RPMI8226 (cell line): ENCODE measurements around the gene TARBP1.
"Not testable (repeated sequence)": the region's sequence is repeated elsewhere in the genome, so short reads cannot be mapped to it uniquely, and the experiment has no call there.

Experiments
- DNase-seq: peaks from one replicate; pipeline ENCODE4 v3.0.0-alpha.2; 2015

The TARBP1 gene

DNA sequence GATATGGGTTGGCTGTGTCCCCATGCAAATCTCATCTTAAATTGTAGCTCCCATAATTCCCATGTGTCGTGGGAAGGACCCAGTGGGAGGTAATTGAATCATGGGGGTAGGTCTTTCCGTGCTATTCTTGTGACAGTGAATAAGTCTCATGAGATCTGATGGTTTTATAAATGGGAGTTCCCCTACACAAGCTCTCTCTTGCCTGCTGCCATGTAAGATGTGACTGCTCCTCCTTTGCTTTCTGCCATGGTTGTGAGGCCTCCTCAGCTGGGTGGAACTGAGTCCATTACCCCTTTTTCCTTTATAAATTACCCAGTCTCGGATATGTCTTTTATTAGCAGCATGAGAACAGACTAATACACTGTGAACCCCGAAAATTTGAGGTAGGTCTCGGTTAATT is 25.3 kb upstream of the TARBP1 start:
- DNase-seq, result not testable (repeated sequence)

DNA sequence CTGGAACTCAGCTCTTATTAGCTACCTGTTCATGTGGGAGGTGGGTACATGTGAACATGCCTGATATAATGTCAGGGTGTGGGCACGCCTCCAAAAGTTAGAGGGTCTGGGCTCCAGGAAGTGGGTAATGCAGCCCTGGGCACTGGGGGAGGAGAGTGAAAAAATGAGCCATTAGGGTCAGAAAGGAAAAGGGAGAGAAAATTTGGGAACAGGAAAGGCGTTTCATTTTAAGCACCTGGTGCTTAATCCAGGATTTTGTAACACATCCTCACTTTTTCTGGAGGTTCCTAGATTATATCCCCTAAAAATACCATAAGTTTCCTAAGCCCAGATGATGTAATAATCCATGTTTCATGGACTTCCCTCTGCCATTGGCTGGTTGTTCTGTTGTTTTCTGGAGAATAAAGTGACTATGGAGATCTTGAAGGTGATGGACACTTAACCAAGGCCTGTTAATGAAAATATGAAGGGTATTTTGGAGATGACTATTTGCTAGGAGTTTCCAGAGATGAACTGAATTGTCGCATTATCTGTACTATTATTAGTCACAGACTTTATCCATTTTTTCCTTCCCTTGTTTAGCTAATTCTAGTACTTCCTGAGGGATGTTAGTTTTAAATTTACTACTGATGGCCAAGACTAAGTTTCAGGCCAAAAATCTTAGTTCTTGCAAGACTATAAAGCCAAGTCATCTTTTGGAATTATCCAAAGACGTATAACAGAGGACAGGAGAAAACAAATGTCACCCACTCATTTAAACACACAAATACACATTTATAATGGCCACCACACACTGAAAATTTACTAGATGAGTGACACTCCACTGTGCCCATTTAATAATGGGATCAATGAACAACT is 24.4 kb upstream of the TARBP1 start:
- DNase-seq, result no peak

DNA sequence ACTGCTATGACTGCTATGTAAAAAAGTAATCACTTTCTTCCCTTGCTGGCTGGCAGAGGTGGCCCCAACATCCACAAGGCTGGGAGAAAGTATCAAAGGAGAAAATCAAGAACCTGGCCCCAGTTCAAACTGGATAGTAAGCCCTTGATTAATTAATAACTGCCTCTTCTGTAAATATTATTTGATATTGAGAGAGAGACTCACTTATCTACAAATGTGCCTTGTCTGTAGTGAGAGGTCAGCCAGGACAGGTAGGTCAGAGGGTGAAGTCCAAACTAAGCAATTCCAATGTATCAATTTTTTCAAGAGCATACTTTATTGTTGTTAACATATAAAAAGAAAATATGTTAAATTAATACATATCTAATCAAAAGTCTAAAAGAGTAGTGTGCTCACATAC is 23.8 kb upstream of the TARBP1 start:
- no peak for DNase-seq

DNA sequence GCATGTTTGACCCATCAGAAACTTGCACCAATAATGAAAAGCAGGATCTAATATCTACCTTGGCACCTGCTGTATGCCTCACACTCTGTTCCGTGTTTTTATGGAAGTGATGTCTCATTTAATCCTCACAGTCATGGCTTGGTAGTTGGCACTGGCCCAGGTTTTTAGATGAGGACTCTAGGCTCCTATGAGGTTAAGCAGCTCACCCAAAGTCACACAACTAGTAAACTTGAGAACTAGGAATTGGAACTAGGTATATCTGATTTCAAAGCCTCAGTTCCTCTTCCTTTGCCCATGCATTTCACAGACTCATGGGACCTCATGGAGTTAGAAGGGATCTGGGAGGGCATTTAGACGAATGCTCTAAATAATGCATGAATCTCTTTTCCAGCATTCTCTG is 21.3 kb upstream of the TARBP1 start:
- no peak for DNase-seq

DNA sequence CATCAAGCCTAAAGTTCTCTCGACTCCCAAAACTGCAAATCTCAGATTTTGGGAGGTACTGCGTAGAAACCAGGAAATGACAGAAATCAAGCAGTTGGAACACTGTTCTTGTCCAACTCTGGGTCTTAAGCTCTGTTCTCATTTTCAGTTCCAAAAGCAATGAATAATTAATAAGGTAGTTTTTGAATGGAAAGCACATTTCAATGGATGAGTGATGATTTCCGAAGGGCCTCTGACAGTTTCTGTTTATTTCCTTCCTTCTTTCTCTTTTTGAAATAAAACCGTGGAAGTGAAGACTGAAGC is 20.9 kb upstream of the TARBP1 start:
- no peak for DNase-seq

GRCh38 chr1:234499119-234499942 is 20.4 kb upstream of the TARBP1 start:
- peak; percentile 86 for DNase-seq

GRCh38 chr1:234498448-234499118 is 19.6 kb upstream of the TARBP1 start:
- DNase-seq, result no peak

GRCh38 chr1:234497589-234497988 is 18.6 kb upstream of the TARBP1 start:
- no peak for DNase-seq

DNA sequence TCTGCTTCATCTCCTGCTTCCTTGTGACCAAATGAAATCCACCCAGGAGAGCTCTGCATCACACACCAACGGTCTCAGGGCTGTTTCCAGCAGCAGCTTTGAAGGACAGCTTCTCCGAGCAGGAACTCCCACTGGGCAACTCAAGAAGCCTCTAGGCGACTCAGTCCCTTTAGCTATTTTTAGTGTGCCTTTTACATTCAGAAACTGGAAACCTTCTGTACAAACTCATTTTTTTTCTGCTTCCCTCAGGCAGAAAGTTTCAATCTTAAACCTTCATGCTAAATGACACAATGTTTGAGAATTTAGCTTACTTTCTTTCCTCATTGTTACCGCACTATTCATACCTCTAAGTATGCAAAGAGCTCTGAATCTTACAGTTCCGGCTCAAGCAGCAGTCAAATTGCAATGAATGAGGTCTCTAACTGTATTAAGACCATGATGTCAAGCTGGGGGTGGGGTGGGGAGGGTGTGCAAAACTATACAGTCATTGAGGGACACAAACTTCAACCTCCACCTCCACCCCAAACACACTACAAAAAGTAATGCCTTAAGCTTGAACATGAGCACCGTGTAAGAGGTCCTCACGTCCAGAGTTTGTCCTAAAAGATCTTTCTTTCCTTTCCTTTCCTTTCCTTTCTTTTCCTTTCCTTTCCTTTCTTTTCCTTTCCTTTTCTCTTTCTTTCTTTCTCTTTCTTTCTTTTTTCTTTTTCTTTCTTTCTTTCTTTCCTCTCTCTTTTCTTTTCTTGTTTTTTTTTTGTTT is 16.4 kb upstream of the TARBP1 start:
- no peak for DNase-seq

- no peak for DNase-seq
These were observed 15.1 kb upstream of the TARBP1 start for GRCh38 chr1:234494049-234494448.

- no peak for DNase-seq
These were observed 12.0 kb upstream of the TARBP1 start for GRCh38 chr1:234490793-234491479.

DNA sequence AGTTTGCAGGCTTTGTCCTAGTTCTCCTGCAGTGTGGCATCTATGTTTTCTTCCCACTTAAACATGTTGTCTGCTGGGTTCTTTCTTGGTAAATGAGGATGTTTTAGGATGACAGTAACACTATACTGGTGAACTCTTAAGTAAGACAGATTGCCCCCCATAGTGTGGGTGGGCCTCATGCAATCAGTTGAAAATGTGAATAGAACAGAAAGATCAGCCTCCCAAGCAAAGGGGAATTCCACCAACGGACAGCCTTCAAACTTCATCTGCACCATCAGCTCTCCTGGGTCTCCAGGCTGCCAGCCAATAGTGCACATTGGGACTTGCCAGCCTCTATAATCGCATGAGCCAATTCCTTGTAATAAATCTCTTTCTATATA is 10.7 kb upstream of the TARBP1 start:
- no peak for DNase-seq

- DNase-seq, result no peak
These were observed 10.2 kb upstream of the TARBP1 start for GRCh38 chr1:234489007-234489697.

DNA sequence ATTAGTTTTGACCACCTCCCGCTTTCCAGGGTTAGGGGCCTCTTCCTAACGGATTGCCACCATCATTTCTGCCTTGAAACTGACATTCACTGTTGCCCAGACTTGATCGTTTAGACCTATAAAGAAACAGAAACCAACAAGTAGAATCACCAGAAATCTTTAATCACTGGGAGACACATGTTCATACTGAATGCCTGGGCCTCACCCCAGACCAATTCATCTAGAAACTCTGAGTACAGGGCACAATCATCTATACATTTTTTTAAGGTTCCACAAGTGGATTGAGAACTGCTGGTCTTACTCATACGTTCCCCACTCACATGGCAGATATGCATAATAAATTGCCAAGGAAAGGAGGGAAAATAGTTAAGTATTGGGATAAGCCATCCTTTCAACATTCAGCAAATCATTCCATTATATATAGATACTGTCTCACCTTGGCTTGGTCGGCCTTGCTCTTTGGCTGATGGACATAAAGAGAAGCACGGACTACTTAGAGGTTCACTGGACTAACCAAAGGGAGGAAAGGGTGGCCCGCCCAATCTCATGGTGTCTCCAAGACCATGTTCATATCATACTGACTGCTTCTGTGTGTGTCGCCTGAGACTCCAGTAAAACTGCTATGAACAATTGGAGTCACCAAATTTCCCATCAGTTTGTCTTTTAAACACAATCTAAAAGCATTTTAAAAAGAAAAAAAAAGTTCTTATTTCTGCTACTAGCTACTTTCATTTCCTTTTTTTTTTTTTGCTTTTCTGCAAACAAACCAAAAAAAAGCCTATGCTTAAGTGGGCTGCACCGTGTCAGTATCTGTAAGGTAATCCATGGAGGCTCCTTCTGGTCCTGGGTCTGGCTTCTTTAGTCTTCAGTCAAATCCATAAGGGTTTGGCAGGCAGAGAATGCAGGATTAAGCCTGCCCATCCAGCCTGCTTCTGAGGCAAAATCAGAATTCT is 9.4 kb upstream of the TARBP1 start:
- DNase-seq, result no peak

DNA sequence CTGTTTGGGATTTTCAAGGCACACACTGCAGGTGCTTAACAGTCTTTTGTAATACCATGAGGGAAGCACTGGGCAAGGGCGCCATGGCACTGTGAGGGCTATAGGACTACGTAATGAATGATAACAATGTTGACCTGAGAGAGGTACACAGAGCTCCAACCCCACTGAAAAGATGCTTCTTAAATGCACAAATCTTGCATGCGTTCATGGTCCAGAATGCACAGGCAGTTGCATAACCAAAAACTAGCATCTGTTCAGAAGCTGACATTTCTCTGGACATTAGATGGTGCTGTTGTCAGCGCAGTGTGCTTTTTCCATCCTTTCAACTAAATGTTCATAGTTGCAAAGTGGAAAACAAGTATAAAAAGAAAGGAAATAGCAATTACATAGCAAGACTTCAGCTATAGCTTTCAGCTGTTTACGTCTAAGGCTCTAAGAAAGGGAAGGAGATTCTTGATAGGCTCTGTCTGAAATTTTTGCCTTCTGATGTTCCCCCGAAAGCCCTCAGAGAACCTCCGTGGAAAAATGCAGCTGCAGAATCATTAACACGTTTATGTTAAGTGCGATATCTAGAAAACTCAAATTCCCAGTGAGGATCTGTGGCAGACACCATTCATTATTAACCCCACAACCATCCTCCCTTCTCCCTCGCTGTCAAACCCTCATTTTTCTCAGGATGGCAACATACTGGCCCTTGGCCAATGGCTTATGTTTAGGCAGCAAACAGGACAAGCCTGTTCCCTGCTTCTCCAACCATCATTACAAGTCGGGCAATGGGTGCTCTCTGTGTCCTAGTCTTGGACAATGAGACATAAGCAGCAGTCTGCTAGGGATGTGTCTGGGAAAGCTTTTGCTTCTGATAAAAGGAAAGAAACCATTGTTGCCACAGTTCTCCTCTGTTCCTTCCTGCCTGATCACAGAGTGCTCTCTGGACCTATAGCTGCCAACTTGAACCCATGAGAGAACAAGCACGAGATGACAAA is 8.2 kb upstream of the TARBP1 start:
- DNase-seq, result peak; percentile 54

- DNase-seq, result no peak
These were observed 6.2 kb upstream of the TARBP1 start for GRCh38 chr1:234484991-234485739.

DNA sequence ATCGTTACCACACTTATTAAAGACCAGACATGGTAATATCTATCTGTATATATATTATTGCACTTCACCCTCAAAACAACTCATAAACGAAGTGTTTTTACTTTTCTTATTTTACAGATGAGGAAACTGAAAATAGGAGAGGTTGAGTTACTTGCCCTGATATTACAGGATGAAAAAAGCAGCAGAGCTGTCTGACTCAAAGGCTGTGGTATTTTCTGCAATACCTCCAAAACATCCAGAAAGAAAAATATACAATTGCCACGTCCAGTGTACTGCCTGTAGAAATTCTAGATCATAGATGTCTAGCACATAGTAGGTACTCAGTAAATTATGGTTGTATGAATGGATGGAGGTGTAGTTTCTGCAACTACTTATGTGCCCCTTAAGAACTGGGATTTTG is 5.2 kb upstream of the TARBP1 start:
- no peak for DNase-seq

DNA sequence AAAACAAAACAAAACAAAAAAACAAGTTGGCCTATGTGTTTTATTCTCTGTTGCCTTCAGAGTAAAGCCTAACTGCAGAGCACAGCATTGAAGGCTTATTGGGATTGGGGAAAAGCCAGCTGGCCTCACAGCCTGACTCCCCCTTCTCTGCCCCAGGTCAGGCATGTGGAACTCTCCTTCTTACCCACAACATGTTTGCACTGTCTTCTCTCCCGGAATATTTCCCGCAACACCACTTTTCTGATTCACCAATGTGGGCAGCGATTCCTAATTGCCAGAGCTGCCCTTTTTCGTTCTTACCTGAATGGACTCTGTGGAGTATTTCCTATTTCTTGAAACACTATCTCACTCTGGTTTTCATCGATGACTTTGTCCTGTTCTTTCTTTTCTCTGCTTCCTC is 2.8 kb upstream of the TARBP1 start:
- no peak for DNase-seq

DNA sequence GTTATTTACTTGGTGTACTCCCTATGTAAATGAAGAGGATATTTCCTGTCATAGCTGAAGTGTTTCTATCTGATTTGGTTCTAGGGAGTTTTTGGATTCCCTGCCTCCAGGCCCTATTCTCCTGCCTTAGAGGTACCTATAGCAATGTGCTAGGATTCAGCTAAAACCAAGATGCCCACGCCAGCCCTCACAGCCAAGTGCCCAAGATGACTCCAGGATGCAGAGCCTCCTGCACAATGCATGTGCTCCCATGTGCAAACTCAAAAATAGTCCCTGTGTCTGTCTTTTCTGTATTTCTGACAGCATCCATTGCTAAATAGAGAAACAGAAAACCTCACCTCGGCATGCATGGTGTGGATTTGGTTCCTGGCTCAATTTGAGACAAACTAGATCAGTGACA is 887 bp upstream of the TARBP1 start:
- no peak for DNase-seq
